GM18951 (cell line): ENCODE results near the gene TFF3.

Experiments used
- POLR2A ChIP-seq: IDR thresholded peaks from 4 replicates; pipeline ENCODE4 v1.6.1; 2011; ENCODE audit warnings: mild to moderate bottlenecking; ENCODE audit not compliant: insufficient read length, insufficient read depth; ENCODE audit errors: extremely low read depth
- in situ Hi-C: fragments of 300-500 bp; cut with MboI; formaldehyde crosslinking; loops from one replicate; pipeline ENCODE4 v1.12.0; 2022; ENCODE audit warnings: low sequenced_read_pairs, mixed read lengths, inconsistent platforms; ENCODE audit not compliant: unreplicated experiment

TFF3 gene

GRCh38 chr21:42351626-42352440, 36.6 kb upstream of the TFF3 start:
- TF ChIP-seq POLR2A: no peak
- in situ Hi-C loops: no loop called here

GRCh38 chr21:42350927-42351426, 35.8 kb upstream of the TFF3 start, which contains the start of gene TFF2:
Gene TFF2 (minus strand): TSS chr21:42350994. CDS start chr21:42350957, 37 bp downstream.
- no peak for TF ChIP-seq POLR2A
- in situ Hi-C loops: no loop called here

GRCh38 chr21:42350318-42350910, 35.2 kb upstream of the TFF3 start:
- no peak for TF ChIP-seq POLR2A
- in situ Hi-C loops: no loop called here

GRCh38 chr21:42349420-42350317, 34.5 kb upstream of the TFF3 start:
- no peak for TF ChIP-seq POLR2A
- in situ Hi-C loops: no loop called here

- TF ChIP-seq POLR2A: no peak
- in situ Hi-C loops: no loop called here
Observed at GRCh38 chr21:42348762-42349161, 33.6 kb upstream of the TFF3 start.

GRCh38 chr21:42347601-42348327, 32.6 kb upstream of the TFF3 start:
- no peak for TF ChIP-seq POLR2A
- in situ Hi-C loops: no loop called here

- in situ Hi-C loops: no loop called here
- TF ChIP-seq POLR2A: no peak
Observed at GRCh38 chr21:42346866-42347600, 31.8 kb upstream of the TFF3 start.

GRCh38 chr21:42346441-42346840, 31.2 kb upstream of the TFF3 start:
- no peak for TF ChIP-seq POLR2A
- in situ Hi-C loops: no loop called here

GRCh38 chr21:42344631-42345030, 29.4 kb upstream of the TFF3 start:
- no peak for TF ChIP-seq POLR2A
- in situ Hi-C loops: no loop called here

GRCh38 chr21:42343963-42344510, 28.8 kb upstream of the TFF3 start:
- in situ Hi-C loops: no loop called here
- no peak for TF ChIP-seq POLR2A

GRCh38 chr21:42343556-42343955, 28.3 kb upstream of the TFF3 start:
- no peak for TF ChIP-seq POLR2A
- in situ Hi-C loops: no loop called here

- no peak for TF ChIP-seq POLR2A
- in situ Hi-C loops: no loop called here
Observed at GRCh38 chr21:42343101-42343500, 27.9 kb upstream of the TFF3 start.
